GM19397 (cell line): ENCODE results near the gene SUFU.
A peak's percentile ranks its signal among the peaks of the same experiment; 100 is the strongest.

ENCODE experiments used
- ATAC-seq: cut with Tn5 transposase; IDR thresholded peaks from one replicate; pipeline ENCODE4 v1.9.1; 2021; ENCODE audit warnings: mild to moderate bottlenecking, moderate library complexity; ENCODE audit not compliant: unreplicated experiment

Gene SUFU

DNA sequence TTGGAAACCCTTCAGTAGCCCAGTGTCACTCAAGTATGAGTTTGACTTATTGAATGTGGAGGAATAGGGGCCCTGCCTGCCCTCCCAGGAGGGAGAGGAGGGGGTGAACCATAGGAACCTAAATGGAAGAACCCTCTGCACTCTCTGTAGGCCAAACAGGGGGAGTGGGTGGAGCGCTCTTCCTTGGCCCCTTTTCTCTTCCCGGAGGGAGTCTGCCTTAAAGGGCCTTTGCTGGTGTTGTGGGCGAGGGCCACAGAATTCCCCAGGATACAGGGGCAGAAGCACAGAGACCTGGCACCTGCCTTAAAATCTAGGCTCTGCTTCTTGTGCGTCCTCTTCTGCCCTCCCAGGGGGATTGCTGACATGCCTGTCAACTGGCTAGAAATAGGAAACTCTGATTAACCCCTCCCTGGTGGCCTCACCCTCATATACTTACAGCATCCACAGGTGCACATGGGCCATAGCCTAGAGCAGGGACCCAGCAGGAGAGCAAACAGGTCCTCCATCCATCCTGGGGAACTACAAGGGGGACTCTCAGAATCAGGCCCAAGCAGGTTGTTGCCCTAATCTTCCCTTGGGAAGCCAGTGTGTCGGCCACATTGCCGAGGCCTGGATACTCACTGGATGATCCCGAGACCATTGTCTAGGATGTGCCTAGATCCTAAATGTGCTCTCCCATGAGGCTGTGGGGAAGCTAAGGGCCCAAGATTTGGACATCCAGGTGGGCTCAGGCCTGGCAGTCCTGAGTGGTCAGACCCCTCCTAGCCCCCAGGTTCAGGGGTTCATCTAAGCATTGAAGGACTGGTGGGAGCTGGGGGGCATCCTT lies 143.9 kb downstream of the SUFU start:
- no peak for ATAC-seq

- no peak for ATAC-seq
Observed at GRCh38 chr10:102648269-102648888, 144.6 kb downstream of the SUFU start.

GRCh38 chr10:102648889-102649796 lies 145.4 kb downstream of the SUFU start:
- no peak for ATAC-seq

DNA sequence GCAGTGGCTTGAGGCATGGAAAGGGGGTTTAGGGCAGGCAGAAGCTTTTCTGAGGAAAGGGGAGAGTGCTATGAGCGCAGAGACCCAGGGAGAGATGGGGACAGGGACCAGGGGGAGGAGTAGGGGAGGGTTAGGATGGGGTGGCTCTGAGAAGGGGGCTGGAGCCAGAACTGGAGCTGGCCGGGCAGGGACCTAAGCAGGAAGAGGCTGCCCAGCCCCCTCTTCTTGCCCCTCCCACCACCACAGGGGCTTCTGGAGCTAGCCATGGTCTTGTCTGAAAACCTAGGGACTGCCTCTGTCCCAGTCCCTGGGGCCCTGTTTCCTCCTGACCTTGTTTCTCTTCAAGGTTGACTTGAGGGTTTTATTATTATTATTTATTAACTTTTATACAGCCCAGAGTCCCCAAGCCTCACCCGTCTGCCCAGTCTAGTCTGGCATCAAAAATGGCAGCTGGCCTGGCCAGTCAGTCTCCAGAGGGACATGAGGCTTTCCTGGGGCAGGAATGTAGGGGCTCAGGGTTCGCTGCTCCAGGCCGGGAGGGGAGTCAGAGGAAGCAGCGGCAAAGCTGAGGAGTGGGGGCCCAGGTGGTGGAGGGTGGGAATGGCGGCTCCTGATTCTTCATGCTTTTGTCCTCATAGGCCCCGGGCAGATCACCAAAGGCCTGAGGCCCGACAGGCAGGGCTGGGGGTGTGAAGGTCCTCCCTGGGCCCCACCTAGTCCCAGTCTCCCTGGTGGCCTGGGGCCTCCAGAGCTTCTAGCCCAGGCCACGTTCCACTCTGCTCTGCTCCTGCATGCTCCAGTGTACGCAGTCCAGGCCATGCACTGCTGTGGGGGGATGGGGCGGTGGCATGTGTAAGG lies 146.3 kb downstream of the SUFU start:
- no peak for ATAC-seq

GRCh38 chr10:102650655-102651454 lies 147.1 kb downstream of the SUFU start:
- no peak for ATAC-seq

DNA sequence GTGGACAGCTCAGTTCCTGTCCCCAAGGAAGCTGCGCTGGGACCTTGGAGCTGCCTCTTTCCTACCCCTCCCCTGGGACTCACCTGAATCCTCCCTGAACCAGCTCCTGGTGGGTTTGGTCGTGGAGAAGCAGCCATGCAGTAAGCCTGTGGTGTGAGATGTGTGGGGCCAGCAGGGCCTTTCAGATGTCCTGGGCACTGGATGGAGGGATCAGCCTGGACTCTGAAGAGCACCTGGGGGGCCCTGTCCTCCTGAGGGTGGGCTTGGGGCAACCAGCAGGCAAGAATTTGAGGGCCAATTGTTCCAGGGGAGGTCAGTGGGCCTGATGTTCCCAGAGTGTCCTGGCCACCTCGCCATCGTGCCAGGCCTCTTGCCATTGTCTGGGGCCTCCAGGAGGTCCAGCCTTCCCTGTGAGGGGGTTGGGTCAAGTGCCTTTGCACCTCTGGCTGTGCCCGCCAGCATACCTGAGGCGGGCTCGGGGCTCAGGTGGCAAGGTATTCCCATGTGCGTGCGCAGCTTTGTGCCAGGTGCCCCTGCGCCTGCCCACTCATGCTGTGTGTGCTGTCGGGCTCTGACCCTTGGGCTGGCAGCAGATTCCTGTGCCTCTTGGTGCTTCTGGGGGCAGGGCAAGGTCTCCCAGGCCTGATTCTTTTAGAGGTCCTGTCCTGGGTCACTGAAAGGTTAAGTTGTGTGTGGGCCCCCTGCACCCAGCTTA lies 147.8 kb downstream of the SUFU start:
- ATAC-seq: no peak

DNA sequence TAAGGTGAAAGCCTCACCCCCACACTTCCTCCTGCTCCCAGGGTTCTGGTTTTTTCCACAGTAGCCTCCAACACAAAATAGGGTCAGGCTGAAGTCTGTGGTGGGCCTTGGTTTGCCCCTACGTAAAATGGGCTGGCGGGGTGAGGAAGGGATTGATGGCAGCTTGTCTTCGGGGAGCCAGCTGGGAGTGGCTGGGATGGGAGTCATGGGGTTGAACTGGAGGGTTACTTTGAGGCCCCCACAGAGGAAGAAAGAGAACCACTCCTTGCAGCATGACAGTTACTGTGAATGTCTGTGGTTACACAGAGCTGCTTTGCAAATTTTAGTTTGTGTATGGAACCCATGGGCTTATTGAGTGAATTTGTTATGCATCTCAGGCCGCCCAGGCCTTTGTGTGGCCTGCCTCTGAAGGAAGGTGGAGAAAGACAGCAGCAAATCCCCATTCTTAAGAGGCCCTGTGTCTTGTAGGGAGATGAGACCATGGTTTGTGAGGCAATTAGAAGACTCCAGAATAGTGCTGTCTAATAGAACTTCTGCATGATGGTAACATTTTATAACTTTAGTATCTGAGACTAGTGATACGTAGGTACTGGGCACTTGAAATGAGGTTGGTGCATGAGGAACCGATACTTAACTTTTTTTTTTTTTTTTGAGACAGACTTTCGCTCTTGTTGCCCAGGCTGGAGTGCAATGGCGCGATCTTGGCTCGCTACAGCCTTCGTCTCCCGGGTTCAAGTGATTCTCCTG lies 148.6 kb downstream of the SUFU start:
- peak; percentile 32 for ATAC-seq

- ATAC-seq: no peak
Observed at GRCh38 chr10:102653060-102653459, 149.3 kb downstream of the SUFU start.

DNA sequence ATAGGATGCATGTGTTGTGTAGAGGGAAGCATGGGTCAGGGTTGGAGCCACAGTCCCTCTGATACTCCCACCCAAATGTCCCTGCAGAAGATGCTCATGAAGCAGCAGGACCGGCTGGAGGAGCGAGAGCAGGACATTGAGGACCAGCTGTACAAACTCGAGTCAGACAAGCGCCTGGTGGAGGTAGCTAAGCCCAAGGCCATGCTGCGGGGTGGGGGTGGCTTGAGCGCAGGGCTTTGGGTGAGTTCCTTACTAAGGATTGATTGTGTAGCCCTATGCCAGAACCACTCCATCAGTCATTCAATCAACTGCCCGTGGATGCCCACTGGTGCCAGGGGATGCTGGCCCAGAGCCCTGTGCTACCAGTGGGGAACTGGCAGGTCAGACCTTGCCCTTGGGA lies 150.8 kb downstream of the SUFU start:
- ATAC-seq: no peak

GRCh38 chr10:102654969-102655368 lies 151.2 kb downstream of the SUFU start:
- no peak for ATAC-seq

DNA sequence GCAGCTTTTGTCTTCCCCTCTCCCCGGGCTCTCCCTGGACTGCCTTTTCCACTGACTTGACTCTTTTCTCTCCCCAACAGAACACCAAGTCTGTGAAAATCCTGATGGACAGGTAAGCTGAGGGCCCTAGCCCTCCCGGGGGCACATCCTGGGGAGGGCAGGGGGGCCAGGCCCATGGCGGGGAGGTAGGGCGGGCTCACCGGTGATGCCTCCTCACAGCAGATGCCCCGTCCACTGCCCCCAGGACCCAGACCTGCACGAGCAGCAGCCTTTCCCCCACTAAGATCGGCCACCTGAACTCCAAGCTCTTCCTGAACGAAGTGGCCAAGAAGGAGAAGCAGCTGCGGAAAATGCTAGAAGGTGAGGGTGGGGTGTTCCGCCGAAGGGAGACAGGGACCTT lies 152.3 kb downstream of the SUFU start:
- no peak for ATAC-seq

DNA sequence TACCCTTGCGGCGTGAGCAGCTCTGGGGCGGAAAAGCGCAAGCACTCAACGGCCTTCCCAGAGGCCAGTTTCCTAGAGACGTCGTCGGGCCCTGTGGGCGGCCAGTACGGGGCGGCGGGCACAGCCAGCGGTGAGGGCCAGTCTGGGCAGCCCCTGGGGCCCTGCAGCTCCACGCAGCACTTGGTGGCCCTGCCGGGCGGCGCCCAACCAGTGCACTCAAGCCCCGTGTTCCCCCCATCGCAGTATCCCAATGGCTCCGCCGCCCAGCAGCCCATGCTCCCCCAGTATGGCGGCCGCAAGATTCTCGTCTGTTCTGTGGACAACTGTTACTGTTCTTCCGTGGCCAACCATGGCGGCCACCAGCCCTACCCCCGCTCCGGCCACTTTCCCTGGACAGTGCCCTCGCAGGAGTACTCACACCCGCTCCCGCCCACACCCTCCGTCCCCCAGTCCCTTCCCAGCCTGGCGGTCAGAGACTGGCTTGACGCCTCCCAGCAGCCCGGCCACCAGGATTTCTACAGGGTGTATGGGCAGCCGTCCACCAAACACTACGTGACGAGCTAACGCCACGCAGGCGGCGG lies 153.1 kb downstream of the SUFU start:
- ATAC-seq: no peak

- ATAC-seq: no peak
Observed at GRCh38 chr10:102657451-102657850, 153.7 kb downstream of the SUFU start.

DNA sequence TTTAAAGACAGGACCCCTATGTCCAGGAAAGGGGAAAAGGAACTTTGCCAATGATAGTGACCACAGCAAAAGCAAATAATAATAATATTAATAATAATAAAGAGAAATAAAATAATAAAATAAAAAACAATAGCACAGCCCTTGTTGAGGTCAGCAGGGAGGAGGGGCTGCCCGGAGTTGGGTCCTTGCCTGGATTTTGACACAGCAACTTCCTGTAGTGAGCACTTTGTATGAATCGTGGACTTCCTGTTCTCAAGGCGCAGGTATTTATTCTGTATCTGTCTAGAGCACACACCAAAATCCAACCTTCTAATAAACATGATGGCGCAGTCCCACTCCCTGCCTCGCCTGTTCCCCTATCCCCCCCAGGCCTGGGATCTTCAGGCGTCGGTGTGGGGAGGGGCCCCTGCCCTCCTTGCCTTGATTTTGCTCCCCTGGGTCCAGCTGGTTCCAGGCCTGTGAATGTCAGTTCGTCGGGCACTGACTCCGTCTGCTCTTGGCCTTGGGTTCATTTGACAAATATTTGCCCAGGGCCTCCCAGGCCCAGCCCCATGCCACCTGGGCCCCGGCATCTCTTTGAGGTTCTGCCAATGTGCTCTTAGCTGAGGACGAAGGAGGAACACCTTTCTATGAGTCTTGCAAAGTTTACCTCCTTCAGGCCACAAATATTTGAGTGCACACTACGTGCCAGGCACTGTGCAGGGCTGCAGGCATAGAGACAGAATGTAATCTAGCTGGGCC lies 154.4 kb downstream of the SUFU start:
- ATAC-seq: no peak

DNA sequence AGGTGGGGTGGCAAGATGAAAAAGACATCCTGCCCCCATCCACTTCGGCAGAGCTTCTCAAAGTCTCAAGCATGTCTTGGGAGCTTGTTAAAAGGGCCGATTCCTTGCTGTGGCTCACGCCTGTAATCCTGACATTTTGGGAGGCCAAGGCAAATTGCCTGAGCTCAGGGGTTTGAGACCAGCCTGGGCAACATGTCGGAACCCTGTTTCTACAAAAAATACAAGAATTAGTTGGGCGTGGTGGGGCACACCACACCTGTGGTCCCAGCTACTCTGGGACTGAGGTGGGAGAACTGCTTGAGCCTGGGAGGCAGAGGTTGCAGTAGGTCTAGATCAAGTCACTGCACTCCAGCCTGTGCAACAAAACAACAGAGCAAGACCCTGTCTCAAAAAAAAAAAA lies 155.0 kb downstream of the SUFU start:
- ATAC-seq: no peak

DNA sequence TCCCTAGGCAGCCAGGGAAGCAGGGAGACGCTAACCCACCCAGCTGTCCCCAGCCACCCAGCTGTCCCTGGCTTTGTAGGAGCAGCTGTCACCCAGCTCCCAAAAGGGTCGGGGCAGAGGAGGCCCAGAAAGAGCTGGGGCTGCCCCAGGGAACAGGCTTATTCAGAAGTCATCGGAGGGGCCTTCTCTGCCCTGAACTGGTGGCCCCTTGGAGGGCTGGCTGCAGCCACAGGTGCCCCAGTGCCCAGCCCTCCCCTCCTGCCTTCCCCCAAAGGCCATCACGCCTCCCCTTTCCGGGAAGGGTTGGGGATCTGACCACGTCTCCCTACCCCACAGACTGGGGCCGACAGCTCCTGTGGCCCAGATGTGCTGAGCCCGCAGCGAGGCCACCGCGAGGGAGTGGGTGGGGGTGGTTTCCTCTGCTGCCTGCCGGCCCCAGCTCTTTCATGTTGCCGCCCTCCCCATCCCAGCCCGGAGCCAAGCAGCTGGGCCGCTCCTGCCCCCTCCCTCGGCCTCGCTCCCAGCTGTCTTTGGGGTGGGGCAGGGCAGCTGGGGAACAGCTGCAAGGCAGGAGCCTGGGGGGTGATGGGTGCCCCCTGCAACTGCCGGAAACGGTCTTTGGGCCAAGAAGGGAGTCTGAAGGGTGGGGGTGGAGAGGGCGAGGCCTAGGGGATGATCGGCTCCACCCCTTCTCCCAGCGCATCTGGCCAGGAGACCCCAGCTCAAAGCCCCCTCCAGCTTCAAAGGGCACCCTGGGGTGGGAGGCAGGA lies 157.3 kb downstream of the SUFU start:
- peak; percentile 79 for ATAC-seq

DNA sequence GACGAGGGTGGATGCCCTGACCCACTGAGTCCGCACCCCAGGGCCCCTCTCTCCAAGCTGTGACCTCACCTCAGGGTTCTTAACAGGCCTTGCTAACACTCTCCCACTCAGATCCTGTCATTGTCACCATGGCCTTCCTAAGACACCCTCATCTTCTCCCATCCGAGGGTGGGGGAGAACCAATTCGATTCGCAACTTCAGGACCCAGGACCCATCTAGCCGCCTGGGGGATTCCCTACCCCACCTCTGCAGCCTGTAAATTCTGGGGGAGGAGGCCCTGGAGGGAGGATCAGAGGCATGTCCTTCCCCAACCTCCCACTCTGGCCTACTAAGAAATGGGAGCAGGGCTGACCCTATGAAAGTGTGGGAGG lies 157.9 kb downstream of the SUFU start:
- no peak for ATAC-seq
